NB4 (cell line): ENCODE data around the gene GOPC.

Experiments used
- DNase-seq: peaks from one replicate; pipeline ENCODE4 v3.0.0; 2010; ENCODE audit warnings: low read depth
- H3K4me3 ChIP-seq: one replicate; pipeline ENCODE4 v1.5.1; 2011; ENCODE audit warnings: mild to moderate bottlenecking, low read depth, low read length, moderate library complexity
- CTCF ChIP-seq: IDR thresholded peaks from one replicate; pipeline ENCODE4 v1.5.1; 2012; ENCODE audit warnings: low read depth, low read length
- MAX ChIP-seq: IDR thresholded peaks from 2 replicates; pipeline ENCODE4 v1.6.1; 2011; ENCODE audit warnings: low read depth, low read length
- MYC ChIP-seq: IDR thresholded peaks from 2 replicates; pipeline ENCODE4 v1.6.1; 2011; ENCODE audit warnings: low read depth, low read length
- POLR2A ChIP-seq: IDR thresholded peaks from 2 replicates; pipeline ENCODE4 v1.6.1; 2011; ENCODE audit warnings: mild to moderate bottlenecking; ENCODE audit not compliant: insufficient read length; ENCODE audit errors: extremely low read depth

The GOPC gene

GRCh38 chr6:117568247-117568646, 34.1 kb downstream of the GOPC start:
- no peak for TF ChIP-seq POLR2A
- no peak for TF ChIP-seq MAX
- no peak for TF ChIP-seq CTCF
- no peak for TF ChIP-seq MYC
- no peak overlapping the region for H3K4me3 ChIP-seq
- no peak for DNase-seq

GRCh38 chr6:117564681-117565080, 37.6 kb downstream of the GOPC start:
- no peak overlapping the region for H3K4me3 ChIP-seq
- no peak for DNase-seq
- TF ChIP-seq MYC, result no peak
- no peak for TF ChIP-seq CTCF
- no peak for TF ChIP-seq MAX
- TF ChIP-seq POLR2A, result no peak

GRCh38 chr6:117561128-117561527, 41.2 kb downstream of the GOPC start:
- H3K4me3 ChIP-seq, result no peak overlapping the region
- TF ChIP-seq CTCF (no peak), POLR2A (no peak), MAX (no peak)
- no peak for DNase-seq

- H3K4me3 ChIP-seq, result no peak overlapping the region
- no peak for DNase-seq
- TF ChIP-seq POLR2A (no peak), CTCF (no peak), MAX (no peak), MYC (no peak)
Observed at GRCh38 chr6:117559299-117559698, 43.0 kb downstream of the GOPC start.

GRCh38 chr6:117558818-117559217, 43.5 kb downstream of the GOPC start:
- DNase-seq, result no peak
- TF ChIP-seq CTCF (no peak), MYC (no peak), POLR2A (no peak), MAX (no peak)

GRCh38 chr6:117557951-117558350, 44.4 kb downstream of the GOPC start:
- TF ChIP-seq MAX (no peak), POLR2A (no peak), MYC (no peak)
- H3K4me3 ChIP-seq, result no peak overlapping the region

More at GRCh38 chr6:117558818-117559217, 43.5 kb downstream of the GOPC start:
- no peak overlapping the region for H3K4me3 ChIP-seq

More at GRCh38 chr6:117557951-117558350, 44.4 kb downstream of the GOPC start:
- no peak for DNase-seq
